ENCODE results near the gene KRTAP20-1. TPM values are rescaled to one million over a fixed set of nuclear protein-coding genes. Genes with fewer than 3 reads are reported as not detected.

The KRTAP20-1 gene, protein sequence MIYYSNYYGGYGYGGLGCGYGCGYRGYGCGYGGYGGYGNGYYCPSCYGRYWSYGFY
- total RNA-seq, result not detected

DNA sequence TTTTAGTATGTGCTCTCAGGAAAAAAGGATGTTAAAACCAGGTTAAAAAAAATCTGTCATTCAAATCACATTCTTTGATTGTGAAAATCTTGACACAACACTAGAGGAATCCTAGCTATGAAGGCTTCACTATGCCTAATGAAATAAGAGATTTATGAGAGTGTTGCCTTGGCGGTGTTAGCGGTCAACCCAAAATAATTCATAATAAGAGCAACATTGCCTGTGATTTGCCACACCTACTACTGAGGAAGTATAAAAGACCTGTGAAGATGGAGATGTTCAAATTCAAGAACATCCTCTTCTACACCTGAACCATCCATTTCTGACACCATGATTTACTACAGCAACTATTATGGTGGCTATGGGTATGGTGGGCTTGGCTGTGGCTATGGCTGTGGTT lies at the start of gene KRTAP20-1:
Gene KRTAP20-1 (plus strand): TSS at position 301 of the 400 bp plus-strand sequence. CDS start 30 bp downstream, at position 331.
- DNase-seq (no peak), ATAC-seq (no peak)
- Mint-ChIP-seq H3K9me3 (peaks cover 3% of the 10 kb centered on the region), H3K4me3 (no peak within 1 kb of the TSS), H3K4me1 (ENCODE audit: low read depth) (no peaks in the 10 kb centered on the region), H3K36me3 (ENCODE audit: insufficient read depth) (no peaks in the 10 kb centered on the region), H3K27me3 (ENCODE audit: low read depth) (no peaks in the 10 kb centered on the region)

DNA sequence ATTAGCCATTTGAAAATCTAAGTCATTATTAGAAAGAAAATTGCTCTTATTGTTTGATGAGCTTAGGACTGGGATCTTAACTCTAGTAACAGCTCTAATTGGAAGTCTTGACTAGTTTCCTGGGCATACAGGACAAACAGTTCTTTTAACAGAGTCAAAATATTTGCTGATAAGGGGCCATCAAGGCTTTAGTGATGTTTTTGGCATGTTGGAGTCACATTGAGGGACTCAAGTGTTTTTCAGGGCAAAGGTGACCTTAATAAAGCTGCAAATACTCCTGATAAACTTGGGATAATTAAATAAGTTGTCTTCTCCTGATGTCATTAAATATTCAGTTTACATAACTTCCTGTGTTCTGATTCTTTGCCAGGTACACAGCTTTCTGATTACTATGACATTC lies 48.6 kb upstream of the KRTAP20-1 start:
- no peak for DNase-seq
- no peak for ATAC-seq
- Mint-ChIP-seq H3K9me3 (peaks cover 5% of the 10 kb centered on the region), H3K27me3 (ENCODE audit: low read depth) (no peaks in the 10 kb centered on the region), H3K4me1 (ENCODE audit: low read depth) (no peaks in the 10 kb centered on the region), H3K4me3 (no peak overlapping the region), H3K36me3 (ENCODE audit: insufficient read depth) (no peaks in the 10 kb centered on the region)

DNA sequence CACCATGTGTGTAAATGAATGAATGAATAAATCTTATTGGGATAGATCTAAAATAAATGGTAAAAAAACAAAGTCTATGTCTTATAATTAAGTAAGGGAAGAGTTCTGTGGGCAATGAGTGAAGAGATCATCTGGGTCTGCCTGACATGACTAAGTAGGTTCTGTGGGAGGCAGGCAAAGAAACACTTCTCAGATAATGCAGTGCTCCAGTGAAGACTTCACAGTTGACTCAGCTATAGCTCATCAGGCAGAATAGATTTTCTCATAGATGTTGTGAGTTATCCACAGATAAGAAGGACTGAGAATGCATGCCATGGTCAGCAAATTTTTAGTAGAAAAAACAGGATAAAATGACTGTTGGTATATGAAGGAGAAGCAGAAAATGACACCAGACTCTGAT lies 38.5 kb upstream of the KRTAP20-1 start:
- Mint-ChIP-seq H3K4me1 (ENCODE audit: low read depth) (no peaks in the 10 kb centered on the region), H3K27me3 (ENCODE audit: low read depth) (no peaks in the 10 kb centered on the region), H3K9me3 (no peaks in the 10 kb centered on the region), H3K4me3 (no peak overlapping the region), H3K36me3 (ENCODE audit: insufficient read depth) (no peaks in the 10 kb centered on the region)
- ATAC-seq, result peak; percentile 56 to 79
- no peak for DNase-seq

DNA sequence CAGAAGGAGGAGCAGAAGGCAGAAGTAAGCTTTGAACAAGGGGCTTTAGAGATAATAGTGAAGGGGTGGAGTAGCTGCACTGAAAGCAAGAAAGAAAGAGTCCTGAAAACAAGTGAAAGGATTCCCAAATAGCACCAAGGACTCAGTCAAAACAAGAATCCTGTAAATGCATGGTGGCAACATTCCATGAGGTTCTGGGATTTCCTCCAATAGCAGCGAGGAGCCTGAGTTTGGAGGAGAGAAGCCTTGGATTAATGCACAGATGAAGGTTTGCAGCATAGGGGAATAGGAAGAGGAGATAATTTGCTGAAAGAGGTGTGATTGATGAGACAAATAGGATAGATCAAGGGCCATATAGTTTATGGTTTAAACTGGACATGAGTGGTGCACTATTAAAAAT lies 36.9 kb upstream of the KRTAP20-1 start:
- ATAC-seq, result no peak
- Mint-ChIP-seq H3K36me3 (ENCODE audit: insufficient read depth) (no peaks in the 10 kb centered on the region), H3K4me3 (no peak overlapping the region), H3K9me3 (no peaks in the 10 kb centered on the region), H3K27me3 (ENCODE audit: low read depth) (no peaks in the 10 kb centered on the region), H3K4me1 (ENCODE audit: low read depth) (no peaks in the 10 kb centered on the region)
- no peak for DNase-seq

DNA sequence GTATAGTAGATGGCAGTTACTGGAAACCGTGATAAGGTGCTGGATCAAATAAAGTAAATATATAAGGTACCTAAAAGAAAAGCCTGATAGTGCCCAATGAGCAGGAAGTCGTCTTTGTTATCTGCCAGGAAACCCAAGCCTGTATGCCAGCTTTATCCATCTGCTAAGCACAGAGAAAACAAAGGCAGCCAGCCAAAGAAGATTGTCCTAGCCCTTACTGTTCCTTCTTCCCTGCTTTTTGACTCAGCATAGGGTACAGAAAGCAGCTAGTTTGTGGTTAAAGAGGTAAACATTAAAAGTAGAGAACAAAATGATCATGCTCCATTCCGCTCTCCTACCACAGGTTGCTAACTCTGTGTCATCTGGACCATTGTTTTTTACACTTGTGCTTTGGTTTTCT lies 36.1 kb upstream of the KRTAP20-1 start:
- H3K9me3 Mint-ChIP-seq, result no peaks in the 10 kb centered on the region
- no peaks in the 10 kb centered on the region for H3K4me1 Mint-ChIP-seq (ENCODE audit: low read depth)
- no peak for DNase-seq
- no peak overlapping the region for H3K4me3 Mint-ChIP-seq
- H3K27me3 Mint-ChIP-seq (ENCODE audit: low read depth), result no peaks in the 10 kb centered on the region
- no peaks in the 10 kb centered on the region for H3K36me3 Mint-ChIP-seq (ENCODE audit: insufficient read depth)
- no peak for ATAC-seq

DNA sequence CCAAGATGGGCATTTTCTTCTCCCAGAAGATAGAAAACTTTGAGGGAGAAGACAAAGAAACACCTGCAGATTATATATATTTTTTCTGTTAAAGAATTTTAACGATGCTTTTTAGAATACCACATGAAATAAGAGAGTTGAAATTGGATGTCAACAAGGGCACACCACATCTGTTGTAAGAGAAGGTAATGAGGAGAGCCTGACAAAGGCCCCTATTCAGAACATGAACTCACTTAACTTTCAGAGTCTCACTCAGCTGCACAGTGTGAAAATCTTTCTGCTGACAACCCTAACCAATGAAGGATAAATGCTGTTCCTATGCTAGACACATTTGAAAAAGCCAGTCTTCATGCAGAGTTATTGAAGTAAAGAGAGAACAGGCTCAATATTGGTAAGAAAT lies 33.4 kb upstream of the KRTAP20-1 start:
- no peaks in the 10 kb centered on the region for H3K27me3 Mint-ChIP-seq (ENCODE audit: low read depth)
- ATAC-seq, result no peak
- H3K36me3 Mint-ChIP-seq (ENCODE audit: insufficient read depth), result no peaks in the 10 kb centered on the region
- DNase-seq, result no peak
- H3K4me1 Mint-ChIP-seq (ENCODE audit: low read depth), result no peaks in the 10 kb centered on the region
- no peak overlapping the region for H3K4me3 Mint-ChIP-seq
- H3K9me3 Mint-ChIP-seq, result no peaks in the 10 kb centered on the region

DNA sequence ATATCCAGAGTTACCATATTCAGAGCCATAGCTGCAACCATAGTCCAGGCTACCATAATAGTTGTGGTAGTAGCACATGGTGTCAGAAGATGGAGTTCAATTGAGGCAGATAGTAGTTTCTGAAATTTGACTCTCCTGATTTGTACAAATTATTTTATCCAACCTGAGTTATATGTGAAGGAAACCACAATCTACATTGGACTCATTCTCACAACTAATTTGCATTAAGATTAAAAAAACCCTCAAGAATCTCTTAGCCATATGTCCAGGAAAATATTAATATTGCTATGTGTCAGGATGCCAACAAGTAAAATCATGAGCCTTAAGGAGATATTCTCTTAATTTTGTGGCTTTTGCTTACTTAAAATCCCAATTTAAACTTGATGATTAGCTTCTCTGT lies 25.9 kb upstream of the KRTAP20-1 start, which contains the start of gene KRTAP22-2:
Gene KRTAP22-2 (minus strand): TSS at position 101 of the 400 bp plus-strand sequence.
- no peak within 1 kb of the TSS for H3K4me3 Mint-ChIP-seq
- no peak for DNase-seq
- H3K4me1 Mint-ChIP-seq (ENCODE audit: low read depth), result no peaks in the 10 kb centered on the region

DNA sequence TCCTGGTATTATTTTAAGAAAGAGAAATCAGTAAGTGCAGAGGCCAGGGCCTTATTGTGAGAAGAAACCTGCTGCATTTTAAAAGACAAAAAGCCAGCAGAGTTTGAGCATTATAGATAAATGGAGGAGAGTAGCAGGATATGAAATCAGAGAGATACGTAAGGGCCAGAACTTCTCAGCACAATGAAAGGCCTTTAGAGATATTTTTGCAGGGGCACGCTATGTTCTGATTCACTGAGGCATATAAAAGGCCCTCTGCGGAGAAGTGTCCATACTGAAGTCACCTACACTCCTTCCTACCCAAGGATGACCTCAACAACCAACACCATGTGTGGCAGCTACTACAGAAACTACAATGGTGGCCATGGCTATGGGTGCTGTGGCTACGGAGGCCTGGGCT lies 24.1 kb upstream of the KRTAP20-1 start, which contains the start of gene KRTAP6-3:
Gene KRTAP6-3 (plus strand): TSS at position 301 of the 400 bp plus-strand sequence. CDS start 6 bp downstream, at position 307.
- H3K4me1 Mint-ChIP-seq (ENCODE audit: low read depth), result no peaks in the 10 kb centered on the region
- no peak within 1 kb of the TSS for H3K4me3 Mint-ChIP-seq
- ATAC-seq (no peak), DNase-seq (no peak)
- H3K36me3 Mint-ChIP-seq (ENCODE audit: insufficient read depth), result no peaks in the 10 kb centered on the region
- H3K9me3 Mint-ChIP-seq, result no peaks in the 10 kb centered on the region
- H3K27me3 Mint-ChIP-seq (ENCODE audit: low read depth), result no peaks in the 10 kb centered on the region

More for the DNA sequence above, 25.9 kb upstream of the KRTAP20-1 start, which contains the start of gene KRTAP22-2:
- H3K27me3 Mint-ChIP-seq (ENCODE audit: low read depth), result no peaks in the 10 kb centered on the region
- ATAC-seq, result no peak
- H3K9me3 Mint-ChIP-seq, result no peaks in the 10 kb centered on the region
- no peaks in the 10 kb centered on the region for H3K36me3 Mint-ChIP-seq (ENCODE audit: insufficient read depth)

DNA sequence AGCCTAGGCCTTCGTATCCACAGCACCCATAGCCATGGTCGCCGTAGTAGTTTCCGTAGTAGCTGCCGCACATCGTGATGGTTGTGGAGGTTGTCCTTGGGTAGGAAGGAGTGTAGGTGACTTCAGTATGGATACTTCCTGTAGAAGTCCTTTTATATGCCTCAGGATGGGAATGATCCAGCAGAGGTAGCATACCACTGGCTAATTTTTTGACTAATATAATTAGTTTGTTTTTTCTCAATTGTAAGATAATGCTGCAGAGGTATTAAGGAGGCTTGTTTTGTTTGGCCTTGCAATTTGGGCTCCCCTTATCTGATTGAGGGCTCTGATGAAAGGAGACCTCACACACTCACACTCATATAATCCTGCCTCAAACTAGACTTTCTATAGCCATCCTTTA lies 17.4 kb upstream of the KRTAP20-1 start, which contains the start of gene KRTAP6-2:
Gene KRTAP6-2 (minus strand): TSS at position 101 of the 400 bp plus-strand sequence. CDS start 28 bp downstream, at position 73.
- no peak for ATAC-seq
- Mint-ChIP-seq H3K9me3 (peaks cover 11% of the 10 kb centered on the region), H3K27me3 (ENCODE audit: low read depth) (no peaks in the 10 kb centered on the region), H3K36me3 (ENCODE audit: insufficient read depth) (no peaks in the 10 kb centered on the region), H3K4me3 (no peak within 1 kb of the TSS), H3K4me1 (ENCODE audit: low read depth) (no peaks in the 10 kb centered on the region)
- DNase-seq, result no peak

DNA sequence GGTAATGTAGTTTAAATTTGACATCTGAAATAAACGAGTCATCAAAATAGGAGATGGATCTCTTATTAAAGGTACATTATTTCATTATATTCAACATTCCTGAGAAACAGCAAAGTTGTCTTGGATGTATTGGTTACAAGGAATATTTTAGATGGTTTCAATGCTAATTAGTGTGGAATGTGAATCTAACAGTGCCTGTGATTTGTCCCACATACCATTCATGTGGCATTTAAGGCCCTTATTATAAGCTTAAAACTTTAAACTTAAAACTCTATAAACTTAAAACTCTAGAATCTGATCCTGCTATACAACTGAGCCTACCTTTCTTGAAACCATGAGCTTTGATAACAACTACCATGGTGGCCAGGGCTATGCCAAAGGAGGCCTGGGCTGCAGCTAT lies 15.4 kb upstream of the KRTAP20-1 start, which contains the start of gene KRTAP22-1:
Gene KRTAP22-1 (plus strand): TSS at position 301 of the 400 bp plus-strand sequence.
- no peak within 1 kb of the TSS for H3K4me3 Mint-ChIP-seq
- no peak for DNase-seq
- no peaks in the 10 kb centered on the region for H3K27me3 Mint-ChIP-seq (ENCODE audit: low read depth)
- no peaks in the 10 kb centered on the region for H3K4me1 Mint-ChIP-seq (ENCODE audit: low read depth)
- no peak for ATAC-seq
- peaks cover 11% of the 10 kb centered on the region for H3K9me3 Mint-ChIP-seq
- H3K36me3 Mint-ChIP-seq (ENCODE audit: insufficient read depth), result no peaks in the 10 kb centered on the region

DNA sequence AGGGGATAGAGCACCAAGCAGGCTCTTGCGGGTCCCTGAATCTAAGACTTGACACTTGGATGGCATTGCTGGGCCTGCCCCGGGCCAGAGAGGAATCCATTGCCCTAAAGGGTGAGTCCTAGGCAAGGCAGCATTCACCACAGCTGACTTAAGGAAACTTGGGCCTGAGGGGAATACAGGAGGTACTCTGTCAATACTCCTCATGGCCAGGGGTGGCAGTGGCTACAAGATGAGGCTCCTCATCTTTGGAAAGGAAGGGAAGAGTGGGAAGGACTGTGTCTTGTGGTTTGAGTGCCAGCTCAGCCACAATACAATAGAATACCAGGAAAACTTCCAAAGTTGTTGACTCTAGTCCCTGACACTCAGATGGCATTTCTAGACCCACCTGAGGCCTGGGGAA lies 10.3 kb upstream of the KRTAP20-1 start:
- no peaks in the 10 kb centered on the region for H3K27me3 Mint-ChIP-seq (ENCODE audit: low read depth)

DNA sequence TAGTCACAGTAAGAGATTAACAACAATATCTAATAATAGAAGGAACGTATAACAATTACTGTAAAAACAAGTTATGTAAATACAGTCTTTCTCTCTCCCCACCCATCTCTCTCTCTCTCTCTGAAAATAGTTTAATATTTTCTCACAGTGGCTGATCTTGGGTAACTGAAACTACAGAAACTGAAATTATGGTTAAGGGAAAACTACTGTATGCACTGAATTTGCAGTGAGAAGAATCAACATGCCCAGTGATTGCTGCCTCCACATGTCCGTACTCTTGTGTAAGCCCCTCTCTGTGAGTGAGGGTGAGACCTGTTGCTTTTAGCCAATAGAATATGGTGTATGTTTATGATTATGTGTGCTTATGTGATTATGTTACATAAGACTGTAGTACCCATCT lies 4.1 kb upstream of the KRTAP20-1 start:
- Mint-ChIP-seq H3K4me3 (no peak overlapping the region), H3K27me3 (ENCODE audit: low read depth) (no peaks in the 10 kb centered on the region), H3K36me3 (ENCODE audit: insufficient read depth) (no peaks in the 10 kb centered on the region), H3K4me1 (ENCODE audit: low read depth) (no peaks in the 10 kb centered on the region), H3K9me3 (peaks cover 3% of the 10 kb centered on the region)
- DNase-seq, result no peak
- no peak for ATAC-seq

More for the DNA sequence above, 10.3 kb upstream of the KRTAP20-1 start:
- DNase-seq, result no peak
- no peaks in the 10 kb centered on the region for H3K4me1 Mint-ChIP-seq (ENCODE audit: low read depth)
- no peak for ATAC-seq
- no peak overlapping the region for H3K4me3 Mint-ChIP-seq
- H3K9me3 Mint-ChIP-seq, result peaks cover 11% of the 10 kb centered on the region
- no peaks in the 10 kb centered on the region for H3K36me3 Mint-ChIP-seq (ENCODE audit: insufficient read depth)

DNA sequence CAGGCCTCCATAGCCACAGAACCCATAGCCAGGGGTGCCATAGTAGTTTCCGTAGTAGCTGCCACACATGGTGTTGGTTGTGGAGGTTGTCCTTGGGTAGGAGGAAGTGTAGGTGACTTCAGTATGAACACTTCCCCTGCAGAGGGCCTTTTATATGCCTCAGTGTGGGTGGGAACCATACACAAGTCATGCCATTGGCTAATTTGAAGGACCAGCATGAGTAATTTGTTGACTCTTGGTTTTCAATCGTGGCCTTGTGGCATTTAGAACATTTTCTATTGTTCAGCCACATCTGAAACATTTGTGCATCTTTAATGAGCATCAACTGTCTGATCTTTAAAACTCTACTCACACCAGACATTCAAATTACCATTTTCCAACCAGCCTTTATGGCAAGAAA lies 2.4 kb upstream of the KRTAP20-1 start, which contains the start of gene KRTAP6-1:
Gene KRTAP6-1 (minus strand): TSS at position 95 of the 400 bp plus-strand sequence. CDS start 26 bp downstream, at position 69.
- H3K4me1 Mint-ChIP-seq (ENCODE audit: low read depth), result no peaks in the 10 kb centered on the region
- ATAC-seq (no peak), DNase-seq (no peak)
- no peaks in the 10 kb centered on the region for H3K27me3 Mint-ChIP-seq (ENCODE audit: low read depth)
- H3K4me3 Mint-ChIP-seq, result no peak within 1 kb of the TSS
- peaks cover 3% of the 10 kb centered on the region for H3K9me3 Mint-ChIP-seq
- no peaks in the 10 kb centered on the region for H3K36me3 Mint-ChIP-seq (ENCODE audit: insufficient read depth)

DNA sequence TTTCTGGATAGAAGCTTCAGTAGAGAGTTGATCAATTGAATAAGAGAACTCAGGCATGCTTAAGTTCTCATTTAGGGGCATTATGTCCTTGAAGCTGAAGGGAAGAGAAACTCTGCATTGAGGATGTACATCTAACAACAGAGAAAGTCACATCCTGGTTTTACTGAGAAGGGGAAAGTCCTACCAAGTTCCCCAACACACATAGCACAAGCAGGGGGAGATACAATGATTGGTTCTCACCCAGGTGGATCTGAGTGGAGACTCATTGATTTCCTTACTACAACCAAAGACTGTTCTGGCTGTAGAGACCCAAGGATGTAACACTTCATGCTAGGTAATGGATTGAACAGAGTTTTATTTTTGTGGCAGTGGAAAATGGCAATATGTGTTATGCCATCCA lies 1.0 kb upstream of the KRTAP20-1 start:
- peaks cover 3% of the 10 kb centered on the region for H3K9me3 Mint-ChIP-seq
- no peak for ATAC-seq
- no peaks in the 10 kb centered on the region for H3K36me3 Mint-ChIP-seq (ENCODE audit: insufficient read depth)
- H3K27me3 Mint-ChIP-seq (ENCODE audit: low read depth), result no peaks in the 10 kb centered on the region
- no peak for DNase-seq
- H3K4me3 Mint-ChIP-seq, result no peak overlapping the region
- H3K4me1 Mint-ChIP-seq (ENCODE audit: low read depth), result no peaks in the 10 kb centered on the region

DNA sequence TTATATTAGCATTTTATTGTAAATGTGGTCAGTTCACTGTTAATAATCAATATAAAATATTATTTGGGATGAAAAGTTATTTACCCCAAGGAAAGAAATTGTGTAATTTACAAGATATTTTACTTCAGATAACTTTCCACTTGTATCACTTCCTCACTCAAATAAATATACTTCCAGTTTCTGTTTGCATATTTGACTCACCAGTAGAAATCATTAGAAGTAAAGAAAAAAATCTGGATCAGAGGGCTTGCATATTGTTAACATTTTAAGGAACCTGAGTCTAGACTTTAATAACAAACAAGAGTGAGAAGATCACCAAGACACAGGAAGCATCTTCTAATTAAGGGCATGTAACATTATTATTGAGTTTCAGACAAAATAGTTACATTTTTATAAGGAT lies 3.9 kb downstream of the KRTAP20-1 start:
- DNase-seq, result no peak
- Mint-ChIP-seq H3K9me3 (no peaks in the 10 kb centered on the region), H3K4me1 (ENCODE audit: low read depth) (no peaks in the 10 kb centered on the region), H3K27me3 (ENCODE audit: low read depth) (no peaks in the 10 kb centered on the region), H3K36me3 (ENCODE audit: insufficient read depth) (no peaks in the 10 kb centered on the region), H3K4me3 (no peak overlapping the region)
- ATAC-seq, result no peak

Data from activated T-cell treated with anti-CD3 and anti-CD28 coated beads, Interleukin-2, amount 50 U/mL, for 4 hours (primary cell).